ENCODE results near the gene SAMHD1.

SAMHD1 gene

GRCh38 chr20:36885356-36885755 is 66.2 kb downstream of the SAMHD1 start:
- no peak for TF ChIP-seq CTCF (IDR thresholded peaks at IDR 0.05; ENCODE audit: borderline replicate concordance, insufficient read depth, low read depth, low read length)

GRCh38 chr20:36883977-36884535 is 67.5 kb downstream of the SAMHD1 start:
- H3K4me3 ChIP-seq (ENCODE audit: low read depth, low read length), result no peak overlapping the region
- no peak for TF ChIP-seq CTCF (IDR thresholded peaks at IDR 0.05; ENCODE audit: borderline replicate concordance, insufficient read depth, low read depth, low read length)

More at GRCh38 chr20:36885356-36885755, 66.2 kb downstream of the SAMHD1 start:
- no peak overlapping the region for H3K4me3 ChIP-seq (ENCODE audit: low read depth, low read length)

GRCh38 chr20:36881888-36882287 is 69.6 kb downstream of the SAMHD1 start:
- no peak overlapping the region for H3K4me3 ChIP-seq (ENCODE audit: low read depth, low read length)
- no peak for TF ChIP-seq CTCF (IDR thresholded peaks at IDR 0.05; ENCODE audit: borderline replicate concordance, insufficient read depth, low read depth, low read length)

- no peak for TF ChIP-seq CTCF (IDR thresholded peaks at IDR 0.05; ENCODE audit: borderline replicate concordance, insufficient read depth, low read depth, low read length)
- H3K4me3 ChIP-seq (ENCODE audit: low read depth, low read length), result no peak overlapping the region
Measured at GRCh38 chr20:36881331-36881730, 70.2 kb downstream of the SAMHD1 start.

- H3K4me3 ChIP-seq (ENCODE audit: low read depth, low read length), result no peak overlapping the region
- no peak for TF ChIP-seq CTCF (IDR thresholded peaks at IDR 0.05; ENCODE audit: borderline replicate concordance, insufficient read depth, low read depth, low read length)
Measured at GRCh38 chr20:36880741-36881250, 70.7 kb downstream of the SAMHD1 start.

GRCh38 chr20:36878941-36879340 is 72.6 kb downstream of the SAMHD1 start:
- H3K4me3 ChIP-seq (ENCODE audit: low read depth, low read length), result no peak overlapping the region
- TF ChIP-seq CTCF (IDR thresholded peaks at IDR 0.05; ENCODE audit: borderline replicate concordance, insufficient read depth, low read depth, low read length), result no peak

GRCh38 chr20:36876473-36876833 is 75.1 kb downstream of the SAMHD1 start:
- H3K4me3 ChIP-seq (ENCODE audit: low read depth, low read length), result no peak overlapping the region

More at GRCh38 chr20:36876473-36876833, 75.1 kb downstream of the SAMHD1 start:
- no peak for TF ChIP-seq CTCF (IDR thresholded peaks at IDR 0.05; ENCODE audit: borderline replicate concordance, insufficient read depth, low read depth, low read length)
